PFSK-1 (cell line): ENCODE data around the gene SEPTIN1.

Source experiments
- POLR2AphosphoS5 ChIP-seq: IDR thresholded peaks from 2 replicates; pipeline ENCODE4 v1.6.1; 2012; ENCODE audit warnings: low read depth, mild to moderate bottlenecking, control low read depth, low read length, moderate library complexity
- SIN3A ChIP-seq: IDR thresholded peaks from 2 replicates; pipeline ENCODE4 v1.6.1; 2012; ENCODE audit warnings: mild to moderate bottlenecking, low read length, moderate library complexity, borderline replicate concordance; ENCODE audit not compliant: insufficient read depth

- TF ChIP-seq POLR2AphosphoS5 (no peak), SIN3A (no peak)
Measured at GRCh38 chr16:30358577-30358936, 23.8 kb downstream of the SEPTIN1 start.
